ENCODE measurements around the gene GOLT1B. TPM values are rescaled to one million over a fixed set of nuclear protein-coding genes. Genes with fewer than 3 reads are reported as not detected.

GOLT1B gene
- total RNA-seq, 1 experiment from 2014 or later = 31.4 TPM

DNA sequence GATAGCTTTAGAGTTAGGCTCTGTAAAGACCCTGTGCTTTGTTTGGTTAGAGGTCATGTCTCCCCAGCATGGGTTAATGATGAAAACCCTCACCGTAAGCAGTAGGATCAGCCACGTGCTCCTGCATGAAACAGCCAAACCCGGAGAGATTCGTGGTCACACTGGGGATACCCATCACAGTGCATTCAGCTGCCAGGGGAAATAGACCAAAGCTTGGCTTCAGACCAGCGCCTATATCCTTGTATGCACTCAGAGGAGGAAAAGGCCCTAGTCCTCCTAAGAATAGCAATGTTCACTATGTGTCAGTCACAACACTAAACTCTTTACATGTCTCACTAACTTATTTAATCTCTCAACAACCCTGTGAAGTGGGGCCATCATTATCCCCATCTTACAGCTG, 40.8 kb downstream of the GOLT1B start:
- peaks cover 27% of the 10 kb centered on the region for H3K27me3 ChIP-seq (replicated peaks; ENCODE audit: insufficient read depth, low read depth, low read length, poor library complexity)
- no peak for DNase-seq (ENCODE audit: low spot score)
- ChIA-PET CTCF (no interaction called here), POLR2A (ENCODE audit: low non-redundant PET) (no interaction called here)
- H3K4me1 ChIP-seq (ENCODE audit: insufficient read depth, low read length, poor library complexity, severe bottlenecking) = no peaks in the 10 kb centered on the region
- H3K27ac ChIP-seq (ENCODE audit: low read depth, low read length, poor library complexity, severe bottlenecking) = no peak overlapping the region
- no peak for TF ChIP-seq EZH2 (IDR thresholded peaks at IDR 0.05; ENCODE audit: borderline replicate concordance, low read depth, low read length, poor library complexity, severe bottlenecking)
- TF ChIP-seq, protein P1, sequence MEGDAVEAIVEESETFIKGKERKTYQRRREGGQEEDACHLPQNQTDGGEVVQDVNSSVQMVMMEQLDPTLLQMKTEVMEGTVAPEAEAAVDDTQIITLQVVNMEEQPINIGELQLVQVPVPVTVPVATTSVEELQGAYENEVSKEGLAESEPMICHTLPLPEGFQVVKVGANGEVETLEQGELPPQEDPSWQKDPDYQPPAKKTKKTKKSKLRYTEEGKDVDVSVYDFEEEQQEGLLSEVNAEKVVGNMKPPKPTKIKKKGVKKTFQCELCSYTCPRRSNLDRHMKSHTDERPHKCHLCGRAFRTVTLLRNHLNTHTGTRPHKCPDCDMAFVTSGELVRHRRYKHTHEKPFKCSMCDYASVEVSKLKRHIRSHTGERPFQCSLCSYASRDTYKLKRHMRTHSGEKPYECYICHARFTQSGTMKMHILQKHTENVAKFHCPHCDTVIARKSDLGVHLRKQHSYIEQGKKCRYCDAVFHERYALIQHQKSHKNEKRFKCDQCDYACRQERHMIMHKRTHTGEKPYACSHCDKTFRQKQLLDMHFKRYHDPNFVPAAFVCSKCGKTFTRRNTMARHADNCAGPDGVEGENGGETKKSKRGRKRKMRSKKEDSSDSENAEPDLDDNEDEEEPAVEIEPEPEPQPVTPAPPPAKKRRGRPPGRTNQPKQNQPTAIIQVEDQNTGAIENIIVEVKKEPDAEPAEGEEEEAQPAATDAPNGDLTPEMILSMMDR (conservative IDR thresholded peaks at IDR 0.05; ENCODE audit: low read depth, low read length) = no peak
- H3K36me3 ChIP-seq (ENCODE audit: insufficient read depth, low read length, poor library complexity, severe bottlenecking) = no peaks in the 10 kb centered on the region
- intact Hi-C loops (cut with micrococcal nuclease; ENCODE audit: unreplicated experiment) = no loop called here
- no peak overlapping the region for H3K4me3 ChIP-seq (ENCODE audit: low read depth, low read length, poor library complexity, severe bottlenecking)
- no peaks in the 10 kb centered on the region for H3K9me3 ChIP-seq (ENCODE audit: low read depth, low read length, poor library complexity, severe bottlenecking)
- no TSS peak for BruUV-seq (replicated peaks)

GRCh38 chr12:21543151-21543550, 41.6 kb downstream of the GOLT1B start:
- DNase-seq (ENCODE audit: low spot score) = no peak
- intact Hi-C loops (cut with micrococcal nuclease; ENCODE audit: unreplicated experiment) = no loop called here
- no peaks in the 10 kb centered on the region for H3K4me1 ChIP-seq (ENCODE audit: insufficient read depth, low read length, poor library complexity, severe bottlenecking)
- H3K27me3 ChIP-seq (replicated peaks; ENCODE audit: insufficient read depth, low read depth, low read length, poor library complexity) = peaks cover 27% of the 10 kb centered on the region
- no peaks in the 10 kb centered on the region for H3K36me3 ChIP-seq (ENCODE audit: insufficient read depth, low read length, poor library complexity, severe bottlenecking)
- CTCF ChIA-PET = no interaction called here
- no TSS peak for BruUV-seq (replicated peaks)
- POLR2A ChIA-PET (ENCODE audit: low non-redundant PET) = no interaction called here
- no peak overlapping the region for H3K27ac ChIP-seq (ENCODE audit: low read depth, low read length, poor library complexity, severe bottlenecking)
- TF ChIP-seq, protein P1 (conservative IDR thresholded peaks at IDR 0.05; ENCODE audit: low read depth, low read length) = no peak
- no peak for TF ChIP-seq EZH2 (IDR thresholded peaks at IDR 0.05; ENCODE audit: borderline replicate concordance, low read depth, low read length, poor library complexity, severe bottlenecking)
- no peaks in the 10 kb centered on the region for H3K9me3 ChIP-seq (ENCODE audit: low read depth, low read length, poor library complexity, severe bottlenecking)
- no peak overlapping the region for H3K4me3 ChIP-seq (ENCODE audit: low read depth, low read length, poor library complexity, severe bottlenecking)

DNA sequence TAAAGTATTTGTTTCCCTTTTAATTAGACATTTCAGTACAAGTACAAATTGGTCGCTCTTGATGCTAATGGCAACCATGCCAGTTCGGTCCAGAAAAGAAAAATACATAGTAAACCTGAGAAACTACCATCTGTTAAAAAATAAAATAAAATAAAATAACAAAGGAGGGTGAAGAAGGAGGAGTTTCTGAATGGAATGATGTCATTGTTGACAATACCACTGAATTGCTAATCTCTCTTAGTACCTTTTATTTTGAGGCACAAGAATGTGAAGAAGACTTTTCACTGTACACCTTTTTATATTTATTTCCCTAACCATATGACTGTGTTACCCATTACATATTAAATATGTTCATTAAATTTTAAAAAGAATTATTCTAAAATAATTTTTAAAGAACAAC, 44.0 kb downstream of the GOLT1B start:
- Histone ChIP-seq H3K36me3 (ENCODE audit: insufficient read depth, low read length, poor library complexity, severe bottlenecking) (no peaks in the 10 kb centered on the region), H3K4me3 (ENCODE audit: low read depth, low read length, poor library complexity, severe bottlenecking) (no peak overlapping the region), H3K4me1 (ENCODE audit: insufficient read depth, low read length, poor library complexity, severe bottlenecking) (no peaks in the 10 kb centered on the region), H3K27ac (ENCODE audit: low read depth, low read length, poor library complexity, severe bottlenecking) (no peak overlapping the region), H3K27me3 (replicated peaks; ENCODE audit: insufficient read depth, low read depth, low read length, poor library complexity) (peaks cover 29% of the 10 kb centered on the region), H3K9me3 (ENCODE audit: low read depth, low read length, poor library complexity, severe bottlenecking) (no peaks in the 10 kb centered on the region)
- BruUV-seq (replicated peaks) = no TSS peak
- intact Hi-C loops (cut with micrococcal nuclease; ENCODE audit: unreplicated experiment) = no loop called here
- POLR2A ChIA-PET (ENCODE audit: low non-redundant PET) = no interaction called here
- CTCF ChIA-PET = no interaction called here
- TF ChIP-seq EZH2 (IDR thresholded peaks at IDR 0.05; ENCODE audit: borderline replicate concordance, low read depth, low read length, poor library complexity, severe bottlenecking) = no peak
- TF ChIP-seq, protein P1 (conservative IDR thresholded peaks at IDR 0.05; ENCODE audit: low read depth, low read length) = no peak
- DNase-seq (ENCODE audit: low spot score) = no peak

All from A673 (cell line).